Gastrocnemius medialis (tissue), 4 donors: ENCODE measurements around the gene ATRNL1.

Experiments
- CTCF ChIP-seq, 5 experiments: fragments of 450-650 bp in 3 of 5; fragments of 200-600 bp in 2 of 5; sonication (generic) in 2 of 5; IDR thresholded peaks in 4 of 5; conservative IDR thresholded peaks in 1 of 5; 1 replicate in 4 of 5; 2 replicates in 1 of 5; pipeline ENCODE4 v1.5.1; 2016 to 2019; ENCODE audit warnings: antibody characterized with exemption in 5 of 5, mild to moderate bottlenecking in 3 of 5, moderate library complexity in 3 of 5
- POLR2A ChIP-seq, 2 donors: fragments of 450-650 bp; IDR thresholded peaks; one replicate each; pipeline ENCODE4 v1.6.1; 2017; ENCODE audit warnings: antibody characterized with exemption in 2 of 2, mild to moderate bottlenecking in 2 of 2, moderate library complexity in 2 of 2

- TF ChIP-seq POLR2A (IDR thresholded peaks at IDR 0.05) (no peak), CTCF (IDR thresholded peaks at IDR 0.05 in 4 of 5, conservative IDR thresholded peaks at IDR 0.05 in 1 of 5) (no peak)
These were observed 19.4 kb upstream of the ATRNL1 start for GRCh38 chr10:115073796-115074195.
